ENCODE data around the gene NGEF.

- TF ChIP-seq CTCF (conservative IDR thresholded peaks at IDR 0.05), result no peak
- no peak for TF ChIP-seq ZFX (IDR thresholded peaks at IDR 0.05)
These were observed 44.0 kb upstream of the NGEF start for GRCh38 chr2:233056961-233057605.
